Measurements from ENCODE around the gene VAMP2.

GRCh38 chr17:8187517-8188262 lies 24.9 kb upstream of the VAMP2 start:
- TF ChIP-seq USF2 (IDR thresholded peaks at IDR 0.05; ENCODE audit: low read depth, low read length) (peak; percentile 85; the same call in 1 of the 2 replicates), CTCF (conservative IDR thresholded peaks at IDR 0.05; ENCODE audit: low read depth, low read length) (0 out of 2 replicates have a peak, but pooled peaks have one; percentile 10), SMC3 (IDR thresholded peaks at IDR 0.05; ENCODE audit: low read depth, low read length) (no peak), RFX5 (IDR thresholded peaks at IDR 0.05; ENCODE audit: low read depth, low read length) (no peak), MAZ (IDR thresholded peaks at IDR 0.05; ENCODE audit: borderline replicate concordance, low read depth, low read length) (no peak; the same call in 1 of the 2 replicates), CEBPB (IDR thresholded peaks at IDR 0.05; ENCODE audit: low read depth, low read length) (no peak; the same call in 1 of the 2 replicates), POLR2A (IDR thresholded peaks at IDR 0.05; ENCODE audit: low read depth, low read length) (peak; percentile 45; the same call in 1 of the 2 replicates), MAFK (IDR thresholded peaks at IDR 0.05; ENCODE audit: low read depth, low read length) (peak; percentile 4; the same call in 1 of the 2 replicates), RCOR1 (IDR thresholded peaks at IDR 0.05; ENCODE audit: insufficient replicate concordance, low read length) (peak; percentile 74)
